ENCODE results near the gene CASP3. TPM values are rescaled to one million over a fixed set of nuclear protein-coding genes. Genes with fewer than 3 reads are reported as not detected.
"Not testable (repeated sequence)": the region's sequence is repeated elsewhere in the genome, so short reads cannot be mapped to it uniquely, and the experiment has no call there.

The CASP3 gene
- total RNA-seq, 1 donor from 2014 or later: 59.9 TPM

GRCh38 chr4:184593461-184593860 lies 55.8 kb downstream of the CASP3 start:
- DNase-seq: no peak

GRCh38 chr4:184591747-184592270 lies 57.4 kb downstream of the CASP3 start:
- DNase-seq: not testable (repeated sequence)

GRCh38 chr4:184591070-184591677 lies 58.1 kb downstream of the CASP3 start:
- DNase-seq: no peak

- no peak for DNase-seq
Measured at GRCh38 chr4:184590196-184590595, 59.1 kb downstream of the CASP3 start.

- DNase-seq: no peak
Measured at GRCh38 chr4:184588893-184589292, 60.4 kb downstream of the CASP3 start.

GRCh38 chr4:184587701-184588100 lies 61.5 kb downstream of the CASP3 start:
- DNase-seq: no peak

- DNase-seq: no peak
Measured at GRCh38 chr4:184587221-184587620, 62.0 kb downstream of the CASP3 start.

- DNase-seq: no peak
Measured at GRCh38 chr4:184583738-184584502, 65.3 kb downstream of the CASP3 start.

Other genes starting within 250 kb of the CASP3 start
- 27.4 and 31.8 TPM in 2 replicates for gene IRF2, start 174.9 kb downstream of the CASP3 start, total RNA-seq
- 15.8 and 16.8 TPM in 2 replicates for gene PRIMPOL, start 291 bp upstream of the CASP3 start, total RNA-seq
- 8.5 and 34.2 TPM in 2 replicates for gene CENPU, start 84.6 kb upstream of the CASP3 start, total RNA-seq
- 8.7 and 10.4 TPM in 2 replicates for gene ACSL1, start 176.5 kb upstream of the CASP3 start, total RNA-seq